ENCODE measurements around the gene ATP2B1.

- TF ChIP-seq CTCF (conservative IDR thresholded peaks at IDR 0.05) = no peak
- no peak for TF ChIP-seq ZFX (IDR thresholded peaks at IDR 0.05)
Observed at GRCh38 chr12:89603678-89604077, 105.0 kb downstream of the ATP2B1 start.
